HG02943 (cell line): Measurements from ENCODE around the gene EDNRA.
A peak's percentile ranks its signal among the peaks of the same experiment; 100 is the strongest.

Source experiments
- ATAC-seq: cut with Tn5 transposase; IDR thresholded peaks from one replicate; pipeline ENCODE4 v1.9.1; 2021; ENCODE audit warnings: mild to moderate bottlenecking, low read depth, moderate library complexity; ENCODE audit not compliant: unreplicated experiment

EDNRA gene

GRCh38 chr4:147535124-147535523, 54.2 kb downstream of the EDNRA start:
- no peak for ATAC-seq

GRCh38 chr4:147538711-147539110, 57.8 kb downstream of the EDNRA start:
- ATAC-seq, result no peak

- ATAC-seq, result no peak
Observed at GRCh38 chr4:147539959-147540358, 59.1 kb downstream of the EDNRA start.

- ATAC-seq, result no peak
Observed at GRCh38 chr4:147542229-147542990, 61.5 kb downstream of the EDNRA start.

- ATAC-seq, result no peak
Observed at GRCh38 chr4:147543034-147543433, 62.1 kb downstream of the EDNRA start.

- ATAC-seq, result no peak
Observed at GRCh38 chr4:147546349-147546748, 65.5 kb downstream of the EDNRA start.

- no peak for ATAC-seq
Observed at GRCh38 chr4:147547314-147548056, 66.6 kb downstream of the EDNRA start.

- ATAC-seq, result no peak
Observed at GRCh38 chr4:147548256-147548655, 67.4 kb downstream of the EDNRA start.

- ATAC-seq, result peak; percentile 51
Observed at GRCh38 chr4:147550626-147551246, 69.8 kb downstream of the EDNRA start.

GRCh38 chr4:147560625-147561024, 79.7 kb downstream of the EDNRA start:
- ATAC-seq, result no peak

- no peak for ATAC-seq
Observed at GRCh38 chr4:147566762-147567161, 85.9 kb downstream of the EDNRA start.

GRCh38 chr4:147567276-147567675, 86.4 kb downstream of the EDNRA start:
- ATAC-seq, result no peak

GRCh38 chr4:147570616-147571015, 89.7 kb downstream of the EDNRA start:
- no peak for ATAC-seq

- no peak for ATAC-seq
Observed at GRCh38 chr4:147571036-147571770, 90.3 kb downstream of the EDNRA start.

- ATAC-seq, result no peak
Observed at GRCh38 chr4:147576084-147576483, 95.2 kb downstream of the EDNRA start.

GRCh38 chr4:147578051-147578476, 97.2 kb downstream of the EDNRA start:
- no peak for ATAC-seq

- ATAC-seq, result no peak
Observed at GRCh38 chr4:147578593-147578992, 97.7 kb downstream of the EDNRA start.

- ATAC-seq, result no peak
Observed at GRCh38 chr4:147580396-147580795, 99.5 kb downstream of the EDNRA start.

GRCh38 chr4:147581606-147582350, 100.9 kb downstream of the EDNRA start:
- ATAC-seq, result no peak
